Non-pigmented ciliary epithelial cell (primary cell): ENCODE measurements around the gene AQP11.
"Not testable (repeated sequence)": the region's sequence is repeated elsewhere in the genome, so short reads cannot be mapped to it uniquely, and the experiment has no call there.

ENCODE experiments used
- DNase-seq: peaks from one replicate; pipeline ENCODE4 v3.0.0-alpha.2; 2010; ENCODE audit warnings: low read depth

AQP11 gene

GRCh38 chr11:77589521-77590193 lies at the start of gene AQP11:
AQP11 (plus strand) TSS chr11:77589953; CDS start chr11:77589993, 40 bp downstream.
- DNase-seq, result peak; percentile 41

- DNase-seq, result peak; percentile 41
Observed at GRCh38 chr11:77542296-77542695, 47.5 kb upstream of the AQP11 start.

- no peak for DNase-seq
Observed at GRCh38 chr11:77547047-77547836, 42.5 kb upstream of the AQP11 start.

- DNase-seq, result peak; percentile 32
Observed at GRCh38 chr11:77547863-77548551, 41.7 kb upstream of the AQP11 start.

GRCh38 chr11:77548552-77549445 lies 41.0 kb upstream of the AQP11 start:
- DNase-seq, result no peak

- DNase-seq, result not testable (repeated sequence)
Observed at GRCh38 chr11:77551426-77551825, 38.3 kb upstream of the AQP11 start.

- no peak for DNase-seq
Observed at GRCh38 chr11:77557553-77557952, 32.2 kb upstream of the AQP11 start.

- DNase-seq, result no peak
Observed at GRCh38 chr11:77558380-77558779, 31.4 kb upstream of the AQP11 start.

- peak; percentile 81 for DNase-seq
Observed at GRCh38 chr11:77559686-77560401, 29.9 kb upstream of the AQP11 start.

GRCh38 chr11:77560605-77561004 lies 29.1 kb upstream of the AQP11 start:
- DNase-seq, result no peak

GRCh38 chr11:77561257-77561656 lies 28.5 kb upstream of the AQP11 start:
- no peak for DNase-seq

- DNase-seq, result no peak
Observed at GRCh38 chr11:77568306-77568705, 21.4 kb upstream of the AQP11 start.

GRCh38 chr11:77568916-77569675 lies 20.7 kb upstream of the AQP11 start:
- DNase-seq, result no peak

- no peak for DNase-seq
Observed at GRCh38 chr11:77569676-77570070, 20.1 kb upstream of the AQP11 start.

- not testable (repeated sequence) for DNase-seq
Observed at GRCh38 chr11:77570896-77571295, 18.9 kb upstream of the AQP11 start.

- DNase-seq, result not testable (repeated sequence)
Observed at GRCh38 chr11:77575428-77575827, 14.3 kb upstream of the AQP11 start.

GRCh38 chr11:77580712-77581337 lies 8.9 kb upstream of the AQP11 start:
- no peak for DNase-seq

GRCh38 chr11:77589181-77589520 lies 602 bp upstream of the AQP11 start:
- DNase-seq, result no peak

GRCh38 chr11:77590194-77590782 lies 535 bp downstream of the AQP11 start:
- DNase-seq, result no peak

- DNase-seq, result no peak
Observed at GRCh38 chr11:77592727-77593126, 3.0 kb downstream of the AQP11 start.
